ENCODE data around the gene EML1. TPM values are rescaled to one million over a fixed set of nuclear protein-coding genes. Genes with fewer than 3 reads are reported as not detected.

EML1 gene
- 0.30 and 0.39 TPM in 2 replicates for total RNA-seq

- intact Hi-C loops (cut with micrococcal nuclease) = loop anchor here (5.0 kb wide), 1 partner anchor 111 kb away; the partner anchor contains the start of gene CYP46A1
Measured at GRCh38 chr14:99793213-99794150, at the start of gene EML1. Gene EML1 (plus strand): TSS chr14:99793413. CDS start chr14:99793477, 64 bp downstream.

GRCh38 chr14:99744199-99744872 lies 48.9 kb upstream of the EML1 start:
- intact Hi-C loops (cut with micrococcal nuclease) = no loop called here

GRCh38 chr14:99744873-99745224 lies 48.4 kb upstream of the EML1 start:
- intact Hi-C loops (cut with micrococcal nuclease) = no loop called here

- intact Hi-C loops (cut with micrococcal nuclease) = no loop called here
Measured at GRCh38 chr14:99745307-99745951, 47.8 kb upstream of the EML1 start.

- intact Hi-C loops (cut with micrococcal nuclease) = no loop called here
Measured at GRCh38 chr14:99747167-99747566, 46.0 kb upstream of the EML1 start.

GRCh38 chr14:99747582-99748330 lies 45.5 kb upstream of the EML1 start:
- intact Hi-C loops (cut with micrococcal nuclease) = no loop called here

- intact Hi-C loops (cut with micrococcal nuclease) = no loop called here
Measured at GRCh38 chr14:99748529-99748928, 44.7 kb upstream of the EML1 start.

- intact Hi-C loops (cut with micrococcal nuclease) = no loop called here
Measured at GRCh38 chr14:99749142-99749541, 44.1 kb upstream of the EML1 start.

GRCh38 chr14:99749763-99750715 lies 43.2 kb upstream of the EML1 start:
- intact Hi-C loops (cut with micrococcal nuclease) = no loop called here

GRCh38 chr14:99750746-99751450 lies 42.3 kb upstream of the EML1 start:
- intact Hi-C loops (cut with micrococcal nuclease) = no loop called here

GRCh38 chr14:99751539-99752485 lies 41.4 kb upstream of the EML1 start:
- intact Hi-C loops (cut with micrococcal nuclease) = no loop called here

- intact Hi-C loops (cut with micrococcal nuclease) = no loop called here
Measured at GRCh38 chr14:99752486-99753121, 40.6 kb upstream of the EML1 start.

- intact Hi-C loops (cut with micrococcal nuclease) = no loop called here
Measured at GRCh38 chr14:99753225-99754140, 39.7 kb upstream of the EML1 start.

- intact Hi-C loops (cut with micrococcal nuclease) = no loop called here
Measured at GRCh38 chr14:99754141-99755067, 38.8 kb upstream of the EML1 start.

- intact Hi-C loops (cut with micrococcal nuclease) = no loop called here
Measured at GRCh38 chr14:99755068-99755405, 38.2 kb upstream of the EML1 start.
